ENCODE measurements around the gene LELP1. TPM values are rescaled to one million over a fixed set of nuclear protein-coding genes. Genes with fewer than 3 reads are reported as not detected.

The LELP1 gene
- total and polyA plus RNA-seq, 10 of the 15 experiments (the other 5 are each of a cell fraction or from before 2014, with no cell fraction given): not detected

DNA sequence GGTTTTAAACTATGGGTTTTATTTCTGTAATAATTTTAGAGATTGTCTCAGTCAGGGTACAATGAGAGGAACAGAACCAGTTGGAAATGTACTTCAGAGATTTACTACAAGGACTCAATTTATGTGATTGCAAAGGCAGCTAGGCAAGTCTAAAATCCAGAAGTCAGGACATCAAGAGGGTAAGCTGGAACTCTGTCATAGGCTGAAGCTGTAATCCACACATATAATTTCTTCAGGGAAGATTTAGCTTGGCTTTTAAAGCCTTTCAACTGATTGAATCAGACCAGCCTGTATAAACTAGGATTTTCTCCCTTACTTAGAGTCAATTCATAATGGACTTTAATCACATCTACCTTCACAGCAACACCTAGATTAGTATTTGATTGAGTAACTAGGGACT, 24.3 kb upstream of the LELP1 start:
- no peaks in the 10 kb centered on the region for H3K36me3 ChIP-seq (ENCODE audit: control insufficient read depth in 2 of 2, insufficient read depth in 2 of 2, low read length in 1 of 2)
- ChIA-PET CTCF (interaction anchor here (0.6 to 1.9 kb wide), 2 partner anchors 13 to 309 kb away, joined by 3 to 5 read pairs; no protein-coding TSS in a partner anchor), POLR2A (no interaction called here), SMC1A (ENCODE audit: uncharacterized antibody, unreplicated experiment) (interaction anchor here (1.0 kb wide), 1 partner anchor 14 kb away, joined by 3 read pairs; no protein-coding TSS in a partner anchor), RAD21 (ENCODE audit: unreplicated experiment) (no interaction called here)
- ATAC-seq: no peak
- no peak overlapping the region for H3K9ac ChIP-seq (ENCODE audit: control insufficient read depth, insufficient read depth, low read length)
- H3K27me3 ChIP-seq (replicated peaks in 1 of 2; ENCODE audit: control insufficient read depth in 2 of 2, insufficient read depth in 2 of 2, low read length in 1 of 2): no peaks in the 10 kb centered on the region
- intact Hi-C loops (cut with micrococcal nuclease; ENCODE audit: unreplicated experiment) (no loop called here), in situ Hi-C loops (cut with MboI) (no loop called here)
- no peaks in the 10 kb centered on the region for H3K9me3 ChIP-seq (replicated peaks; ENCODE audit: control insufficient read depth, insufficient read depth, low read length)
- TF ChIP-seq CTCF (IDR thresholded peaks at IDR 0.05 in 2 of 3, conservative IDR thresholded peaks at IDR 0.05 in 1 of 3; ENCODE audit: control insufficient read depth in 2 of 3, extremely low read depth in 1 of 3, insufficient read depth in 1 of 3, low read depth in 3 of 3, low read length in 3 of 3) (no peak), SMAD5 (IDR thresholded peaks at IDR 0.05; ENCODE audit: low read depth) (no peak), POLR2A (IDR thresholded peaks at IDR 0.05; ENCODE audit: low read depth, low read length) (no peak), TARDBP (IDR thresholded peaks at IDR 0.05; ENCODE audit: borderline replicate concordance) (no peak), NFYA (IDR thresholded peaks at IDR 0.05; ENCODE audit: borderline replicate concordance, low read depth, low read length) (no peak), POLR2AphosphoS5 (IDR thresholded peaks at IDR 0.05; ENCODE audit: low read length) (no peak)
- H3K27ac ChIP-seq (ENCODE audit: control insufficient read depth, insufficient read depth): no peak overlapping the region
- H4K20me1 ChIP-seq (ENCODE audit: control insufficient read depth, insufficient read depth): no peaks in the 10 kb centered on the region
- no TSS peak for BruUV-seq (replicated peaks)
- FAIRE-seq: no peak
- no peaks in the 10 kb centered on the region for H3K79me2 ChIP-seq (ENCODE audit: control insufficient read depth, insufficient read depth, low read length)
- no peak for DNase-seq (ENCODE audit: low read depth, low spot score)
- H3K4me1 ChIP-seq (ENCODE audit: control insufficient read depth, insufficient read depth, low read length): no peaks in the 10 kb centered on the region
- no peak overlapping the region for H3K4me3 ChIP-seq
- H3K4me2 ChIP-seq (ENCODE audit: control insufficient read depth, insufficient read depth): no peak overlapping the region
- H2AFZ ChIP-seq (ENCODE audit: control insufficient read depth, low read depth, low read length): no peak overlapping the region

DNA sequence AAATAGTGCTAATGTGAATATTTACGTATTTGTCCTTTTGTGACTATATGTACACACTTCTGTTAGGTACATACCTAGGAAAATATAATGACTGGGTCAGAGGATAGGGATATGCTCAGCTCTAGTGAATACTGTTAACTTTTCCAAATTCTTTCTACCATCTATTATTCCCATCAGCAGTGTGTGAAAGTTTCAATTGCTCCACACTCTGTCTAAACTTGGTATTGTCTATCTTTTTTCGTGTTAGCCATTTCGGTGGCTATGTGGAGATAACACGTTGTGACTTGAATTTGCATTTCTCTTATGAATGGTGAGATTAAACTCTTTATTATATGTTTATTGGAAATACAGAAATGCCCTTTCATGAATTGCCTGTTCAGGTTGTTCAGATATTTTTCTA, 22.7 kb upstream of the LELP1 start:
- ChIA-PET SMC1A (ENCODE audit: uncharacterized antibody, unreplicated experiment) (interaction anchor here (0.6 to 0.9 kb wide), 2 partner anchors 10 to 48 kb away, joined by 3 read pairs; no protein-coding TSS in a partner anchor), RAD21 (ENCODE audit: unreplicated experiment) (no interaction called here), CTCF (interaction anchor here (1.9 kb wide), 1 partner anchor 12 kb away, joined by 5 read pairs; no protein-coding TSS in a partner anchor), POLR2A (no interaction called here)
- Histone ChIP-seq H3K4me2 (ENCODE audit: control insufficient read depth, insufficient read depth) (no peak overlapping the region), H2AFZ (ENCODE audit: control insufficient read depth, low read depth, low read length) (no peak overlapping the region), H3K4me3 (no peak overlapping the region), H3K27ac (ENCODE audit: control insufficient read depth, insufficient read depth) (no peak overlapping the region), H3K4me1 (ENCODE audit: control insufficient read depth, insufficient read depth, low read length) (no peaks in the 10 kb centered on the region), H3K9ac (ENCODE audit: control insufficient read depth, insufficient read depth, low read length) (no peak overlapping the region), H3K36me3 (ENCODE audit: control insufficient read depth in 2 of 2, insufficient read depth in 2 of 2, low read length in 1 of 2) (no peaks in the 10 kb centered on the region), H4K20me1 (ENCODE audit: control insufficient read depth, insufficient read depth) (no peaks in the 10 kb centered on the region), H3K27me3 (replicated peaks in 1 of 2; ENCODE audit: control insufficient read depth in 2 of 2, insufficient read depth in 2 of 2, low read length in 1 of 2) (no peaks in the 10 kb centered on the region), H3K9me3 (replicated peaks; ENCODE audit: control insufficient read depth, insufficient read depth, low read length) (no peaks in the 10 kb centered on the region), H3K79me2 (ENCODE audit: control insufficient read depth, insufficient read depth, low read length) (no peaks in the 10 kb centered on the region)
- DNase-seq (ENCODE audit: low read depth, low spot score) (no peak), ATAC-seq (no peak), FAIRE-seq (no peak)
- TF ChIP-seq POLR2AphosphoS5 (IDR thresholded peaks at IDR 0.05; ENCODE audit: low read length) (no peak), JUND (IDR thresholded peaks at IDR 0.05; ENCODE audit: low read depth, low read length) (no peak), RCOR1 (conservative IDR thresholded peaks at IDR 0.05; ENCODE audit: low read depth, low read length) (no peak), ATF3 (IDR thresholded peaks at IDR 0.05; ENCODE audit: borderline replicate concordance, extremely low read depth, low read depth, low read length) (no peak)
- TF ChIP-seq, protein P1, sequence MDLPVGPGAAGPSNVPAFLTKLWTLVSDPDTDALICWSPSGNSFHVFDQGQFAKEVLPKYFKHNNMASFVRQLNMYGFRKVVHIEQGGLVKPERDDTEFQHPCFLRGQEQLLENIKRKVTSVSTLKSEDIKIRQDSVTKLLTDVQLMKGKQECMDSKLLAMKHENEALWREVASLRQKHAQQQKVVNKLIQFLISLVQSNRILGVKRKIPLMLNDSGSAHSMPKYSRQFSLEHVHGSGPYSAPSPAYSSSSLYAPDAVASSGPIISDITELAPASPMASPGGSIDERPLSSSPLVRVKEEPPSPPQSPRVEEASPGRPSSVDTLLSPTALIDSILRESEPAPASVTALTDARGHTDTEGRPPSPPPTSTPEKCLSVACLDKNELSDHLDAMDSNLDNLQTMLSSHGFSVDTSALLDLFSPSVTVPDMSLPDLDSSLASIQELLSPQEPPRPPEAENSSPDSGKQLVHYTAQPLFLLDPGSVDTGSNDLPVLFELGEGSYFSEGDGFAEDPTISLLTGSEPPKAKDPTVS (IDR thresholded peaks at IDR 0.05; ENCODE audit: low read depth, low read length): no peak
- BruUV-seq (replicated peaks): no TSS peak
- WGBS (ENCODE audit: insufficient coverage, insufficient replicate concordance, low lambda C conversion rate, missing lambda C conversion rate): 9% methylated on average over 4 of the region's 4 CpGs
- in situ Hi-C loops (cut with MboI) (no loop called here), intact Hi-C loops (cut with micrococcal nuclease; ENCODE audit: unreplicated experiment) (no loop called here)

Measured in GM12878 (cell line).